ENCODE data around the gene LTC4S. TPM values are rescaled to one million over a fixed set of nuclear protein-coding genes. Genes with fewer than 3 reads are reported as not detected.

The LTC4S gene
- polyA plus RNA-seq, 3 donors: 0.65 to 2.1 (median 0.69) TPM

- Histone ChIP-seq H3K27ac (ENCODE audit: low read depth in 1 of 2, low read length in 2 of 2) (no peak overlapping the region), H4K20me1 (ENCODE audit: insufficient read depth, low read length) (peaks cover 88% of the 10 kb centered on the region), H3K9ac (ENCODE audit: insufficient read depth, low read length, poor library complexity, severe bottlenecking) (no peak overlapping the region), H3K4me1 (ENCODE audit: control insufficient read depth in 1 of 2, insufficient read depth in 2 of 2, low read length in 2 of 2) (peaks cover 44 to 53% of the 10 kb centered on the region in 2 donors), H3K79me2 (ENCODE audit: insufficient read depth, low read length) (peaks cover 30% of the 10 kb centered on the region), H3K27me3 (ENCODE audit: control insufficient read depth in 2 of 2, insufficient read depth in 2 of 2, low read length in 2 of 2) (no peaks in the 10 kb centered on the region), H3K4me3 (replicated peaks in 1 of 3; ENCODE audit: low read depth in 2 of 3, low read length in 3 of 3) (no peak overlapping the region), H3K9me3 (replicated peaks in 1 of 2; ENCODE audit: control insufficient read depth in 1 of 2, insufficient read depth in 1 of 2, low read length in 2 of 2) (no peaks in the 10 kb centered on the region), H3K36me3 (replicated peaks in 1 of 2; ENCODE audit: control insufficient read depth in 1 of 2, insufficient read depth in 2 of 2, low read length in 2 of 2) (peaks cover 38 to 47% of the 10 kb centered on the region in 2 donors), H2AFZ (ENCODE audit: insufficient read depth, low read depth, low read length, poor library complexity, severe bottlenecking) (no peak overlapping the region), H3K4me2 (replicated peaks; ENCODE audit: extremely low read depth, low read length, poor library complexity, severe bottlenecking) (no peak overlapping the region)
- no peak for DNase-seq
- H3K27ac Mint-ChIP-seq: peak overlapping the region in 1 of 7 donors; percentile 50
- H3K4me3 Mint-ChIP-seq: no peak overlapping the region
- peaks cover 0 to 2% (median 2%) of the 10 kb centered on the region in 3 donors for H3K27me3 Mint-ChIP-seq (ENCODE audit: low read depth in 3 of 3)
- H3K36me3 Mint-ChIP-seq: peaks cover 44 to 45% of the 10 kb centered on the region in 2 donors
- peaks cover 37% of the 10 kb centered on the region for H3K4me1 Mint-ChIP-seq
- 100% methylated on average over 5 of the region's 5 CpGs for WGBS (ENCODE audit: insufficient coverage)
- H3K9me3 Mint-ChIP-seq: no peaks in the 10 kb centered on the region
- TF ChIP-seq CTCF (IDR thresholded peaks at IDR 0.05): no peak
- intact Hi-C loops (cut with micrococcal nuclease): loop anchor here in 1 of 2 donors (5.0 to 10.0 kb wide), 2 partner anchors 65 to 177 kb away; partner anchors contain the start of genes HNRNPH1 and MAML1
Measured at GRCh38 chr5:179799644-179799973, 5.8 kb downstream of the LTC4S start.

- no peak for DNase-seq
- Histone ChIP-seq H3K4me2 (replicated peaks; ENCODE audit: extremely low read depth, low read length, poor library complexity, severe bottlenecking) (no peak overlapping the region), H3K9ac (ENCODE audit: insufficient read depth, low read length, poor library complexity, severe bottlenecking) (no peak overlapping the region), H3K79me2 (ENCODE audit: insufficient read depth, low read length) (peaks cover 33% of the 10 kb centered on the region), H3K36me3 (replicated peaks in 1 of 2; ENCODE audit: control insufficient read depth in 1 of 2, insufficient read depth in 2 of 2, low read length in 2 of 2) (peaks cover 38 to 47% of the 10 kb centered on the region in 2 donors), H4K20me1 (ENCODE audit: insufficient read depth, low read length) (peaks cover 89% of the 10 kb centered on the region), H3K4me3 (replicated peaks in 1 of 3; ENCODE audit: low read depth in 2 of 3, low read length in 3 of 3) (no peak overlapping the region), H3K27ac (ENCODE audit: low read depth in 1 of 2, low read length in 2 of 2) (no peak overlapping the region), H3K4me1 (ENCODE audit: control insufficient read depth in 1 of 2, insufficient read depth in 2 of 2, low read length in 2 of 2) (peaks cover 44 to 53% of the 10 kb centered on the region in 2 donors), H2AFZ (ENCODE audit: insufficient read depth, low read depth, low read length, poor library complexity, severe bottlenecking) (no peak overlapping the region), H3K27me3 (ENCODE audit: control insufficient read depth in 2 of 2, insufficient read depth in 2 of 2, low read length in 2 of 2) (no peaks in the 10 kb centered on the region), H3K9me3 (replicated peaks in 1 of 2; ENCODE audit: control insufficient read depth in 1 of 2, insufficient read depth in 1 of 2, low read length in 2 of 2) (no peaks in the 10 kb centered on the region)
- peaks cover 37% of the 10 kb centered on the region for H3K4me1 Mint-ChIP-seq
- peaks cover 44 to 45% of the 10 kb centered on the region in 2 donors for H3K36me3 Mint-ChIP-seq
- no peak overlapping the region for H3K4me3 Mint-ChIP-seq
- no peak overlapping the region for H3K27ac Mint-ChIP-seq
- H3K27me3 Mint-ChIP-seq (ENCODE audit: low read depth in 3 of 3): peaks cover 0 to 2% (median 2%) of the 10 kb centered on the region in 3 donors
- no peaks in the 10 kb centered on the region for H3K9me3 Mint-ChIP-seq
- 97% methylated on average over 13 of the region's 21 CpGs for WGBS (ENCODE audit: insufficient coverage)
- no peak for TF ChIP-seq CTCF (IDR thresholded peaks at IDR 0.05)
- intact Hi-C loops (cut with micrococcal nuclease): loop anchor here (5.0 kb wide), 2 partner anchors 37 to 107 kb away; partner anchors contain the start of gene TBC1D9B (in 1 of the 2)
Measured at GRCh38 chr5:179800071-179800695, 6.4 kb downstream of the LTC4S start.
